HFFc6 (cell line): Measurements from ENCODE around the gene PERM1. TPM values are rescaled to one million over a fixed set of nuclear protein-coding genes. Genes with fewer than 3 reads are reported as not detected.

Experiments
- DNase-seq: peaks from one replicate; pipeline ENCODE4 v3.0.0-alpha.2; 2018
- H3K27ac Mint-ChIP-seq: 2 replicates; pipeline ENCODE4 v1.8.0; 2020; ENCODE audit warnings: mild to moderate bottlenecking, mixed read lengths
- H3K27me3 Mint-ChIP-seq: 2 replicates; pipeline ENCODE4 v1.8.0; 2021; ENCODE audit warnings: mild to moderate bottlenecking, moderate library complexity, mixed read lengths; ENCODE audit not compliant: insufficient read depth
- H3K36me3 Mint-ChIP-seq: 2 replicates; pipeline ENCODE4 v1.8.0; 2021; ENCODE audit warnings: low read depth, mixed read lengths
- H3K4me1 Mint-ChIP-seq: 2 replicates; pipeline ENCODE4 v1.8.0; 2020; ENCODE audit warnings: low read depth, mixed read lengths
- H3K4me3 Mint-ChIP-seq: 2 replicates; pipeline ENCODE4 v1.8.0; 2020; ENCODE audit warnings: mild to moderate bottlenecking, moderate library complexity, mixed read lengths
- H3K9me3 Mint-ChIP-seq: 2 replicates; pipeline ENCODE4 v1.8.0; 2020; ENCODE audit warnings: mild to moderate bottlenecking, mixed read lengths
- total RNA-seq, 6 experiments: library from RNA; stranded (reverse); fragmentation: NEBNext Ultra II Directional; extraction: Animal tissue kit (Norgen Biotek cat#: 25700); gene quantifications; 2 replicates in 1 of 6; 3 replicates in 5 of 6; pipeline ENCODE4 v1.2.3, GENCODE V29; 2021
- TF ChIP-seq, protein P1 (sequence below): fragments of 200-600 bp; sonication (generic); IDR thresholded peaks from 2 replicates; pipeline ENCODE4 v1.5.0; 2021; ENCODE audit warnings: antibody characterized with exemption, mild to moderate bottlenecking

Gene PERM1
- total RNA-seq, 6 experiments from 2014 or later: 0.17 to 0.18 TPM; not detected in 4

- Mint-ChIP-seq H3K27ac (no peak overlapping the region), H3K9me3 (no peaks in the 10 kb centered on the region), H3K4me1 (peaks cover 16% of the 10 kb centered on the region), H3K27me3 (peaks cover under 1% of the 10 kb centered on the region; the same call in 1 of the 2 replicates), H3K4me3 (no peak overlapping the region), H3K36me3 (peaks cover 34% of the 10 kb centered on the region)
- TF ChIP-seq, protein P1, sequence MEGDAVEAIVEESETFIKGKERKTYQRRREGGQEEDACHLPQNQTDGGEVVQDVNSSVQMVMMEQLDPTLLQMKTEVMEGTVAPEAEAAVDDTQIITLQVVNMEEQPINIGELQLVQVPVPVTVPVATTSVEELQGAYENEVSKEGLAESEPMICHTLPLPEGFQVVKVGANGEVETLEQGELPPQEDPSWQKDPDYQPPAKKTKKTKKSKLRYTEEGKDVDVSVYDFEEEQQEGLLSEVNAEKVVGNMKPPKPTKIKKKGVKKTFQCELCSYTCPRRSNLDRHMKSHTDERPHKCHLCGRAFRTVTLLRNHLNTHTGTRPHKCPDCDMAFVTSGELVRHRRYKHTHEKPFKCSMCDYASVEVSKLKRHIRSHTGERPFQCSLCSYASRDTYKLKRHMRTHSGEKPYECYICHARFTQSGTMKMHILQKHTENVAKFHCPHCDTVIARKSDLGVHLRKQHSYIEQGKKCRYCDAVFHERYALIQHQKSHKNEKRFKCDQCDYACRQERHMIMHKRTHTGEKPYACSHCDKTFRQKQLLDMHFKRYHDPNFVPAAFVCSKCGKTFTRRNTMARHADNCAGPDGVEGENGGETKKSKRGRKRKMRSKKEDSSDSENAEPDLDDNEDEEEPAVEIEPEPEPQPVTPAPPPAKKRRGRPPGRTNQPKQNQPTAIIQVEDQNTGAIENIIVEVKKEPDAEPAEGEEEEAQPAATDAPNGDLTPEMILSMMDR: no peak
- no peak for DNase-seq
Measured at GRCh38 chr1:954927-955326, 27.0 kb downstream of the PERM1 start.

DNA sequence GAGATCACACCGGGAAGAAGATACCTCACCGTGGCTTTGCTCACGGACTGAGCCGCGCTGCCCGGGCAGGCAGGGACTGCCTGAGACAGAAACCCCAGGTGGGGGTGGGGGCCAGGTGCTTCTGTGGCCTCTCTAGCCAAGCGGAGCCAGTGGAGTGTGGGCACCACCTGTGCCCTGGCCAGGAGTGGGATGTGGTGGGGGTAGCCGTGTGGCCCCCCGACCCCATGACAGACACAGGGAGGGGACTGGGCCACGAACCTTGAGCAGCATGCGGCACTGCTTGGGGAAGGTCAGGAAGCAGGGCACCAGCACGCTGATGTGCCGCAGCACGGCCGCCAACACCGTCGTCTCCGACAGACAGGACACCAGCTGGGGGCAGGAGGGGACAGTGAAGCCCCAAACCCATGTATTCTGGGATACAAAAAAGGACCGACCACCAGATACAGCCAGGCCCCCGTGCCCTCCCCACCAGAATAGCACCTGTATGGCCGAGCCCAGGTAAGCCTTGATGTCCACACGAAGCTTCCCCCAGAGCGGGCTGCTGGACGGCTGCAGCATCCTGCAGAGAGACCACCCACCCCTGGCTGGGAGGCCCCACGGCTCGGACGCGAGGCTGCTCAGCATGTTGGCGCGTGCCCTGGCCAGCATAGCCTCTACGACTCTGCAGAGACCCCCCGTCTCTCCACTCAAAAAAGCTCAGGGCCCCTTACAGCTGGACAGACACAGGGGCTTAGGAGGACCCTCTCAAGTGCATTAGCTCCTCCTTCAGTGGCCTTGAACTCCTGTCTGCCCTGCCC, 28.2 kb downstream of the PERM1 start:
- Mint-ChIP-seq H3K27me3 (peaks cover 2% of the 10 kb centered on the region; the same call in 1 of the 2 replicates), H3K4me3 (no peak overlapping the region), H3K4me1 (peaks cover 16% of the 10 kb centered on the region), H3K9me3 (no peaks in the 10 kb centered on the region), H3K27ac (no peak overlapping the region), H3K36me3 (peaks cover 41% of the 10 kb centered on the region)
- TF ChIP-seq, protein P1: no peak
- DNase-seq: no peak

GRCh38 chr1:952603-953002, 29.3 kb downstream of the PERM1 start:
- peaks cover 2% of the 10 kb centered on the region for H3K27me3 Mint-ChIP-seq
- peaks cover 35% of the 10 kb centered on the region for H3K36me3 Mint-ChIP-seq
- peaks cover 5% of the 10 kb centered on the region for H3K4me1 Mint-ChIP-seq
- no peak for DNase-seq
- no peaks in the 10 kb centered on the region for H3K9me3 Mint-ChIP-seq
- H3K27ac Mint-ChIP-seq: no peak overlapping the region
- TF ChIP-seq, protein P1: no peak
- H3K4me3 Mint-ChIP-seq: no peak overlapping the region

DNA sequence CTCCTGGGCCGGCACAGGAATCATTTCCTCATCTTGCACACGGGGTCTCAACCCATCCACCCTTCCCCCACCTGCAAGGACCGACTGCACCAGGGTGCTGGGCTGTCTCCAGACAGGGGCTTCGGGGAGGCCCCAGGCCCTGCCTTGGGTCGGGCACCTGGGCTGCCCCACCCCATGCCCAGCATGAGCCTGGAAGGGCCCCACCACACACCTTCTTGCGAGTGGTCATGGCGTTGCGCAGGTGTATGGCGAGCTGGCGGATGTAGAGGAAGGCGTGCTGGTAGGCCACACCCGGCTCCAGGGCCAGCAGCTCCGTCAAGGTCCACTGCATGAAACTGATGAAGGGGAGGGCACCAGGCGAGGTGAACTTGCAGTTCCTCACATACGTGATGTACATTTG, 29.7 kb downstream of the PERM1 start:
- Mint-ChIP-seq H3K36me3 (peaks cover 33% of the 10 kb centered on the region), H3K4me1 (peaks cover under 1% of the 10 kb centered on the region), H3K27me3 (peaks cover 2% of the 10 kb centered on the region; the same call in 1 of the 2 replicates), H3K27ac (no peak overlapping the region), H3K4me3 (no peak overlapping the region), H3K9me3 (no peaks in the 10 kb centered on the region)
- TF ChIP-seq, protein P1: no peak
- no peak for DNase-seq

DNA sequence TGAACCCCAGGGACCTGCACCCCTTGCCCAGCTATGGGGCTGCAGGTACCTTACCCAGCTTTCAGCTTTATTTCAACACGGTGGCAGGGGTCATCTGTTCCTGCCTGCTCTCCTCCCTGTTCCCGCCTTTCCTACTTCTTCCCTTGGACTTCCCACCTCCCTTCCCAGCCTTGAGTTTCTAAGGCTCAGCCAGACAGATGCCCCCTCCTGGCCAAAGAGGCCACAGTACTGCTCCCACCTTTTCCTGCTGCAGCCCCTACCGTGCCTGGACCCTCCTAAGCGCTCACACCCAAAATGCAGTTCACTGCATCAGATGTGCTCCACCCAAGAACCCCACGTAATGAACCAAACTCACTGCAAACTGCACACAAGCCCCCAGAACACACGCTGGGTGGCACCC, 30.5 kb downstream of the PERM1 start:
- TF ChIP-seq, protein P1: peak; percentile 65
- Mint-ChIP-seq H3K4me1 (no peaks in the 10 kb centered on the region), H3K9me3 (no peaks in the 10 kb centered on the region), H3K4me3 (no peak overlapping the region), H3K27ac (no peak overlapping the region), H3K27me3 (peaks cover 2% of the 10 kb centered on the region; the same call in 1 of the 2 replicates), H3K36me3 (peaks cover 32% of the 10 kb centered on the region)
- peak; percentile 16 for DNase-seq
